GM12878 (cell line): ENCODE measurements around the gene PDZRN3. TPM values are rescaled to one million over a fixed set of nuclear protein-coding genes. Genes with fewer than 3 reads are reported as not detected.

Source experiments
- ATAC-seq: fragments of 200-7000 bp; cut with Tn5 transposase; 3 replicates; pipeline ENCODE4 v1.9.1; 2020; ENCODE audit warnings: mild to moderate bottlenecking, moderate library complexity
- BruUV-seq: library from RNA; stranded (reverse); fragments of 400-500 nt; replicated peaks from 2 replicates; lab custom pipeline; 2021; lab: Mats Ljungman, UMichigan
- CTCF ChIA-PET: fragments of 300-600 bp; sonication (Branson Sonifier 250); formaldehyde crosslinking; extraction: SDS; loops from one replicate; lab custom pipeline; 2021; ENCODE audit warnings: inconsistent platforms; lab: Yijun Ruan, JAX
- POLR2A ChIA-PET: fragments of 350-600 bp; formaldehyde crosslinking; extraction: SDS; loops from one replicate; lab custom pipeline; 2021; ENCODE audit warnings: inconsistent platforms; lab: Charles Lee
- RAD21 ChIA-PET: fragments of 300-600 bp; sonication (Branson Sonifier 250); formaldehyde crosslinking; loops from one replicate; lab custom pipeline; 2023; ENCODE audit warnings: antibody characterized with exemption; ENCODE audit not compliant: unreplicated experiment; lab: Charles Lee
- SMC1A ChIA-PET: fragments of 300-600 bp; sonication (Branson Sonifier 250); formaldehyde crosslinking; loops from one replicate; lab custom pipeline; 2023; ENCODE audit not compliant: unreplicated experiment, uncharacterized antibody; lab: Charles Lee
- DNase-seq: peaks from one replicate; pipeline ENCODE4 v3.0.0-alpha.2; 2011; ENCODE audit warnings: low read depth, low spot score
- FAIRE-seq: peaks from 3 replicates; lab custom pipeline; 2011; peaks lifted over from hg19 to GRCh38; lab: Jason Lieb, UNC
- H2AFZ ChIP-seq: 2 replicates; pipeline ENCODE4 v1.6.0; 2011; ENCODE audit warnings: low read depth, low read length, control low read depth; ENCODE audit not compliant: control insufficient read depth
- H3K27ac ChIP-seq: 2 replicates; pipeline ENCODE4 v1.5.1; 2011; ENCODE audit warnings: control low read depth; ENCODE audit not compliant: control insufficient read depth, insufficient read depth
- H3K27me3 ChIP-seq, 2 experiments: replicated peaks in 1 of 2; 2 replicates each; pipeline versions ENCODE4 v1.6.0 to v1.6.1; 2011; ENCODE audit warnings: low read length in 1 of 2; ENCODE audit not compliant: control insufficient read depth in 2 of 2, insufficient read depth in 2 of 2
- H3K36me3 ChIP-seq, 2 experiments: 2 replicates each; pipeline ENCODE4 v1.5.1; 2011; ENCODE audit warnings: low read length in 1 of 2; ENCODE audit not compliant: control insufficient read depth in 2 of 2, insufficient read depth in 2 of 2
- H3K4me1 ChIP-seq: 2 replicates; pipeline ENCODE4 v1.6.1; 2011; ENCODE audit warnings: mild to moderate bottlenecking, low read length, moderate library complexity, mixed read lengths; ENCODE audit not compliant: control insufficient read depth, insufficient read depth
- H3K4me2 ChIP-seq: 2 replicates; pipeline ENCODE4 v1.6.0; 2011; ENCODE audit warnings: control low read depth; ENCODE audit not compliant: control insufficient read depth, insufficient read depth
- H3K4me3 ChIP-seq: fragments of 200-600 bp; sonication (generic); 2 replicates; pipeline ENCODE4 v1.5.1; 2016
- H3K79me2 ChIP-seq: 2 replicates; pipeline ENCODE4 v1.6.0; 2011; ENCODE audit warnings: low read length; ENCODE audit not compliant: control insufficient read depth, insufficient read depth
- H3K9ac ChIP-seq: 2 replicates; pipeline ENCODE4 v1.8.0; 2011; ENCODE audit warnings: low read length, control low read depth, mixed read lengths; ENCODE audit not compliant: control insufficient read depth, insufficient read depth
- H3K9me3 ChIP-seq: replicated peaks from 3 replicates; pipeline ENCODE4 v1.5.1; 2011; ENCODE audit warnings: mild to moderate bottlenecking, low read length; ENCODE audit not compliant: control insufficient read depth, insufficient read depth
- H4K20me1 ChIP-seq: 2 replicates; pipeline ENCODE4 v1.6.0; 2011; ENCODE audit not compliant: control insufficient read depth, insufficient read depth
- ASH2L ChIP-seq: fragments of 300-600, 200-600 bp; sonication (generic); IDR thresholded peaks from 2 replicates; pipeline ENCODE4 v1.6.1; 2017; ENCODE audit warnings: low read depth, mild to moderate bottlenecking, borderline replicate concordance
- CBX5 ChIP-seq: sonication (generic); IDR thresholded peaks from 2 replicates; pipeline ENCODE4 v1.6.1; 2016; ENCODE audit warnings: low read depth, moderate library complexity, mild to moderate bottlenecking, inconsistent platforms
- MEF2B ChIP-seq: fragments of 450-650 bp; IDR thresholded peaks from 2 replicates; pipeline ENCODE4 v1.6.1; 2018; ENCODE audit warnings: mild to moderate bottlenecking, moderate library complexity; ENCODE audit not compliant: partially characterized antibody, poor library complexity, severe bottlenecking
- RAD51 ChIP-seq: fragments of 450-650 bp; IDR thresholded peaks from 2 replicates; pipeline ENCODE4 v1.6.1; 2016; ENCODE audit warnings: moderate library complexity, mild to moderate bottlenecking, inconsistent platforms
- SMARCA5 ChIP-seq: fragments of 450-650 bp; IDR thresholded peaks from 2 replicates; pipeline ENCODE4 v1.6.1; 2017; ENCODE audit warnings: mild to moderate bottlenecking
- SREBF2 ChIP-seq: IDR thresholded peaks from 2 replicates; pipeline ENCODE4 v1.6.1; 2012; ENCODE audit warnings: mild to moderate bottlenecking, low read length
- SRF ChIP-seq, 2 experiments: IDR thresholded peaks; 2 replicates each; pipeline ENCODE4 v1.6.1; 2011; ENCODE audit warnings: low read depth in 2 of 2, low read length in 2 of 2, mild to moderate bottlenecking in 1 of 2, moderate library complexity in 1 of 2
- ZNF24 ChIP-seq: fragments of 450-650 bp; IDR thresholded peaks from 2 replicates; pipeline ENCODE4 v1.6.1; 2017; ENCODE audit warnings: antibody characterized with exemption, mild to moderate bottlenecking
- ZNF622 ChIP-seq: fragments of 450-650 bp; IDR thresholded peaks from 2 replicates; pipeline ENCODE4 v1.6.1; 2017; ENCODE audit warnings: mild to moderate bottlenecking, inconsistent platforms
- WGBS: methylation state at CpG from one replicate; pipeline ENCODE4 v1.1.6; 2016; ENCODE audit warnings: low lambda C conversion rate; ENCODE audit not compliant: insufficient replicate concordance, insufficient coverage; ENCODE audit errors: missing lambda C conversion rate; 5-methylcytosine and 5-hydroxymethylcytosine counted together
- in situ Hi-C: fragments of 300-500 bp; cut with MboI; formaldehyde crosslinking; loops from 9 replicates; pipeline ENCODE4 v1.14.3; 2018; ENCODE audit warnings: mixed read lengths
- intact Hi-C: fragments of 100-400 bp; cut with micrococcal nuclease; formaldehyde crosslinking; loops from one replicate; pipeline ENCODE4 v1.14.2; 2022; ENCODE audit not compliant: unreplicated experiment
- polyA plus RNA-seq, 11 experiments: library from polyadenylated mRNA; depleted of rRNA in 4 of 11; unstranded in 6 of 11; stranded (reverse) in 5 of 11; fragments of >200 nt; fragmentation: Nextera tagmentation in 4 of 11; fragmentation: Illumina TruSeq in 1 of 11; extraction: Ambion mirVana in 4 of 11; extraction: Trizol in 1 of 11; gene quantifications; 1 replicate in 1 of 11; 2 replicates in 10 of 11; pipeline versions ENCODE4 v1.2.1 to v1.2.3, GENCODE V29; 2011 to 2016; ENCODE audit warnings: inconsistent platforms in 2 of 11, missing spikeins in 2 of 11, low read depth in 1 of 11
- total RNA-seq, 4 experiments: library from RNA; depleted of rRNA in 3 of 4; stranded (reverse); fragments of >200 nt in 3 of 4; fragmentation: Illumina TruSeq in 1 of 4; extraction: Trizol in 1 of 4; gene quantifications; 2 replicates each; pipeline versions ENCODE4 v1.2.1 to v1.2.3, GENCODE V29; 2013 to 2021
- TF ChIP-seq, protein P1 (sequence below): fragments of 450-650 bp; IDR thresholded peaks from 2 replicates; pipeline ENCODE4 v1.6.1; 2017; ENCODE audit warnings: mild to moderate bottlenecking
- TF ChIP-seq, protein P2 (sequence below): fragments of 450-650 bp; formaldehyde crosslinking; IDR thresholded peaks from 2 replicates; pipeline ENCODE4 v1.5.0; 2022; ENCODE audit warnings: mild to moderate bottlenecking, missing genetic modification characterization
- TF ChIP-seq, protein P3 (sequence below): fragments of 450-650 bp; conservative IDR thresholded peaks from 2 replicates; pipeline ENCODE4 v1.6.1; 2017; ENCODE audit warnings: mild to moderate bottlenecking, moderate library complexity
- TF ChIP-seq, protein P4 (sequence below): fragments of 450-650 bp; formaldehyde crosslinking; IDR thresholded peaks from 2 replicates; pipeline ENCODE4 v1.4.0; 2020; ENCODE audit warnings: mild to moderate bottlenecking, moderate library complexity

PDZRN3 gene
- total and polyA plus RNA-seq, 10 of the 15 experiments (the other 5 are each of a cell fraction or from before 2014, with no cell fraction given): 0.07 to 0.37 (median 0.12) TPM; not detected in 6

DNA sequence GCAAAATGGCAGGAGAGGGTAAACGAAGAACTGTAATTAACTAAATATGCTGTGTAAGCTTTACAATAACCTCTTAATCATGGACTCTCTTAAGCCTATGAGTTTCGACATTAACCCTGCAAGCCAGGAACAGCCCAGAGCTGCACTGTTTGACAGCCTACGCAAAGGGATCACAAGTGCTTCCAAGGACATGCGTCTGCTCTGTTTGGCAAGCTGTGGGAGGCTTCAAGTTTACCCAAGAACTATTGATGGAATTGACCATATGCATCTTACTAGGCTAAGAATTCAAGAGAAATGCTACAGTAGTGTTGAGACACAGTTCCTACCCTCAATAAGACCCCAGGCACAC is 66.0 kb downstream of the PDZRN3 start:
- no peaks in the 10 kb centered on the region for H3K9me3 ChIP-seq
- ChIA-PET POLR2A (no interaction called here), CTCF (no interaction called here), SMC1A (no interaction called here), RAD21 (no interaction called here)
- H3K4me2 ChIP-seq: no peak overlapping the region
- H4K20me1 ChIP-seq: no peaks in the 10 kb centered on the region
- no peak overlapping the region for H2AFZ ChIP-seq
- ATAC-seq (no peak), DNase-seq (no peak), FAIRE-seq (no peak)
- intact Hi-C loops: no loop called here
- H3K79me2 ChIP-seq: no peaks in the 10 kb centered on the region
- no peak overlapping the region for H3K9ac ChIP-seq
- 34% methylated on average over 4 of the region's 4 CpGs for WGBS
- no peak overlapping the region for H3K27ac ChIP-seq
- in situ Hi-C loops: no loop called here
- no peaks in the 10 kb centered on the region for H3K36me3 ChIP-seq
- no TSS peak for BruUV-seq
- no peaks in the 10 kb centered on the region; a peak in 1 of 4 replicates for H3K27me3 ChIP-seq
- H3K4me3 ChIP-seq: no peak overlapping the region
- H3K4me1 ChIP-seq: no peaks in the 10 kb centered on the region
- TF ChIP-seq, protein P1, sequence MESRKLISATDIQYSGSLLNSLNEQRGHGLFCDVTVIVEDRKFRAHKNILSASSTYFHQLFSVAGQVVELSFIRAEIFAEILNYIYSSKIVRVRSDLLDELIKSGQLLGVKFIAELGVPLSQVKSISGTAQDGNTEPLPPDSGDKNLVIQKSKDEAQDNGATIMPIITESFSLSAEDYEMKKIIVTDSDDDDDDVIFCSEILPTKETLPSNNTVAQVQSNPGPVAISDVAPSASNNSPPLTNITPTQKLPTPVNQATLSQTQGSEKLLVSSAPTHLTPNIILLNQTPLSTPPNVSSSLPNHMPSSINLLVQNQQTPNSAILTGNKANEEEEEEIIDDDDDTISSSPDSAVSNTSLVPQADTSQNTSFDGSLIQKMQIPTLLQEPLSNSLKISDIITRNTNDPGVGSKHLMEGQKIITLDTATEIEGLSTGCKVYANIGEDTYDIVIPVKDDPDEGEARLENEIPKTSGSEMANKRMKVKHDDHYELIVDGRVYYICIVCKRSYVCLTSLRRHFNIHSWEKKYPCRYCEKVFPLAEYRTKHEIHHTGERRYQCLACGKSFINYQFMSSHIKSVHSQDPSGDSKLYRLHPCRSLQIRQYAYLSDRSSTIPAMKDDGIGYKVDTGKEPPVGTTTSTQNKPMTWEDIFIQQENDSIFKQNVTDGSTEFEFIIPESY: no peak
- TF ChIP-seq SRF (IDR thresholded peaks at IDR 0.05; ENCODE audit: low read depth in 2 of 2, low read length in 2 of 2) (no peak), ZNF622 (no peak), ASH2L (no peak), SMARCA5 (no peak), RAD51 (no peak), MEF2B (no peak), SREBF2 (no peak), ZNF24 (no peak), CBX5 (no peak)
- TF ChIP-seq, protein P2, sequence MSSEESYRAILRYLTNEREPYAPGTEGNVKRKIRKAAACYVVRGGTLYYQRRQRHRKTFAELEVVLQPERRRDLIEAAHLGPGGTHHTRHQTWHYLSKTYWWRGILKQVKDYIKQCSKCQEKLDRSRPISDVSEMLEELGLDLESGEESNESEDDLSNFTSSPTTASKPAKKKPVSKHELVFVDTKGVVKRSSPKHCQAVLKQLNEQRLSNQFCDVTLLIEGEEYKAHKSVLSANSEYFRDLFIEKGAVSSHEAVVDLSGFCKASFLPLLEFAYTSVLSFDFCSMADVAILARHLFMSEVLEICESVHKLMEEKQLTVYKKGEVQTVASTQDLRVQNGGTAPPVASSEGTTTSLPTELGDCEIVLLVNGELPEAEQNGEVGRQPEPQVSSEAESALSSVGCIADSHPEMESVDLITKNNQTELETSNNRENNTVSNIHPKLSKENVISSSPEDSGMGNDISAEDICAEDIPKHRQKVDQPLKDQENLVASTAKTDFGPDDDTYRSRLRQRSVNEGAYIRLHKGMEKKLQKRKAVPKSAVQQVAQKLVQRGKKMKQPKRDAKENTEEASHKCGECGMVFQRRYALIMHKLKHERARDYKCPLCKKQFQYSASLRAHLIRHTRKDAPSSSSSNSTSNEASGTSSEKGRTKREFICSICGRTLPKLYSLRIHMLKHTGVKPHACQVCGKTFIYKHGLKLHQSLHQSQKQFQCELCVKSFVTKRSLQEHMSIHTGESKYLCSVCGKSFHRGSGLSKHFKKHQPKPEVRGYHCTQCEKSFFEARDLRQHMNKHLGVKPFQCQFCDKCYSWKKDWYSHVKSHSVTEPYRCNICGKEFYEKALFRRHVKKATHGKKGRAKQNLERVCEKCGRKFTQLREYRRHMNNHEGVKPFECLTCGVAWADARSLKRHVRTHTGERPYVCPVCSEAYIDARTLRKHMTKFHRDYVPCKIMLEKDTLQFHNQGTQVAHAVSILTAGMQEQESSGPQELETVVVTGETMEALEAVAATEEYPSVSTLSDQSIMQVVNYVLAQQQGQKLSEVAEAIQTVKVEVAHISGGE: no peak
- TF ChIP-seq, protein P3, sequence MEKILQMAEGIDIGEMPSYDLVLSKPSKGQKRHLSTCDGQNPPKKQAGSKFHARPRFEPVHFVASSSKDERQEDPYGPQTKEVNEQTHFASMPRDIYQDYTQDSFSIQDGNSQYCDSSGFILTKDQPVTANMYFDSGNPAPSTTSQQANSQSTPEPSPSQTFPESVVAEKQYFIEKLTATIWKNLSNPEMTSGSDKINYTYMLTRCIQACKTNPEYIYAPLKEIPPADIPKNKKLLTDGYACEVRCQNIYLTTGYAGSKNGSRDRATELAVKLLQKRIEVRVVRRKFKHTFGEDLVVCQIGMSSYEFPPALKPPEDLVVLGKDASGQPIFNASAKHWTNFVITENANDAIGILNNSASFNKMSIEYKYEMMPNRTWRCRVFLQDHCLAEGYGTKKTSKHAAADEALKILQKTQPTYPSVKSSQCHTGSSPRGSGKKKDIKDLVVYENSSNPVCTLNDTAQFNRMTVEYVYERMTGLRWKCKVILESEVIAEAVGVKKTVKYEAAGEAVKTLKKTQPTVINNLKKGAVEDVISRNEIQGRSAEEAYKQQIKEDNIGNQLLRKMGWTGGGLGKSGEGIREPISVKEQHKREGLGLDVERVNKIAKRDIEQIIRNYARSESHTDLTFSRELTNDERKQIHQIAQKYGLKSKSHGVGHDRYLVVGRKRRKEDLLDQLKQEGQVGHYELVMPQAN: no peak
- TF ChIP-seq, protein P4, sequence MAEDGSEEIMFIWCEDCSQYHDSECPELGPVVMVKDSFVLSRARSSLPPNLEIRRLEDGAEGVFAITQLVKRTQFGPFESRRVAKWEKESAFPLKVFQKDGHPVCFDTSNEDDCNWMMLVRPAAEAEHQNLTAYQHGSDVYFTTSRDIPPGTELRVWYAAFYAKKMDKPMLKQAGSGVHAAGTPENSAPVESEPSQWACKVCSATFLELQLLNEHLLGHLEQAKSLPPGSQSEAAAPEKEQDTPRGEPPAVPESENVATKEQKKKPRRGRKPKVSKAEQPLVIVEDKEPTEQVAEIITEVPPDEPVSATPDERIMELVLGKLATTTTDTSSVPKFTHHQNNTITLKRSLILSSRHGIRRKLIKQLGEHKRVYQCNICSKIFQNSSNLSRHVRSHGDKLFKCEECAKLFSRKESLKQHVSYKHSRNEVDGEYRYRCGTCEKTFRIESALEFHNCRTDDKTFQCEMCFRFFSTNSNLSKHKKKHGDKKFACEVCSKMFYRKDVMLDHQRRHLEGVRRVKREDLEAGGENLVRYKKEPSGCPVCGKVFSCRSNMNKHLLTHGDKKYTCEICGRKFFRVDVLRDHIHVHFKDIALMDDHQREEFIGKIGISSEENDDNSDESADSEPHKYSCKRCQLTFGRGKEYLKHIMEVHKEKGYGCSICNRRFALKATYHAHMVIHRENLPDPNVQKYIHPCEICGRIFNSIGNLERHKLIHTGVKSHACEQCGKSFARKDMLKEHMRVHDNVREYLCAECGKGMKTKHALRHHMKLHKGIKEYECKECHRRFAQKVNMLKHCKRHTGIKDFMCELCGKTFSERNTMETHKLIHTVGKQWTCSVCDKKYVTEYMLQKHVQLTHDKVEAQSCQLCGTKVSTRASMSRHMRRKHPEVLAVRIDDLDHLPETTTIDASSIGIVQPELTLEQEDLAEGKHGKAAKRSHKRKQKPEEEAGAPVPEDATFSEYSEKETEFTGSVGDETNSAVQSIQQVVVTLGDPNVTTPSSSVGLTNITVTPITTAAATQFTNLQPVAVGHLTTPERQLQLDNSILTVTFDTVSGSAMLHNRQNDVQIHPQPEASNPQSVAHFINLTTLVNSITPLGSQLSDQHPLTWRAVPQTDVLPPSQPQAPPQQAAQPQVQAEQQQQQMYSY (CRISPR knock-in tag): no peak
